ENCODE measurements around the gene SOWAHB.
A peak's percentile ranks its signal among the peaks of the same experiment; 100 is the strongest.

SOWAHB gene

GRCh38 chr4:76909711-76910110 is 11.8 kb upstream of the SOWAHB start:
- H3K4me3 ChIP-seq (ENCODE audit: low read depth, low read length) = no peak overlapping the region
- no peak for DNase-seq (ENCODE audit: low read depth, low spot score)
- in situ Hi-C loops (cut with HindIII; ENCODE audit: low sequenced_read_pairs) = no loop called here
- no peak for TF ChIP-seq CTCF (IDR thresholded peaks at IDR 0.05; ENCODE audit: low read depth, low read length)

GRCh38 chr4:76905521-76905920 is 7.6 kb upstream of the SOWAHB start:
- in situ Hi-C loops (cut with HindIII; ENCODE audit: low sequenced_read_pairs) = no loop called here
- H3K4me3 ChIP-seq (ENCODE audit: low read depth, low read length) = no peak overlapping the region
- TF ChIP-seq CTCF (IDR thresholded peaks at IDR 0.05; ENCODE audit: low read depth, low read length) = no peak
- peak; percentile 65 for DNase-seq (ENCODE audit: low read depth, low spot score)

- in situ Hi-C loops (cut with HindIII; ENCODE audit: low sequenced_read_pairs) = no loop called here
- no peak overlapping the region for H3K4me3 ChIP-seq (ENCODE audit: low read depth, low read length)
- no peak for TF ChIP-seq CTCF (IDR thresholded peaks at IDR 0.05; ENCODE audit: low read depth, low read length)
These were observed 6.8 kb upstream of the SOWAHB start for GRCh38 chr4:76904646-76905190.

GRCh38 chr4:76902233-76902890 is 4.4 kb upstream of the SOWAHB start:
- in situ Hi-C loops (cut with HindIII; ENCODE audit: low sequenced_read_pairs) = no loop called here
- no peak for DNase-seq (ENCODE audit: low read depth, low spot score)
- TF ChIP-seq CTCF (IDR thresholded peaks at IDR 0.05; ENCODE audit: low read depth, low read length) = no peak

More at GRCh38 chr4:76904646-76905190, 6.8 kb upstream of the SOWAHB start:
- no peak for DNase-seq (ENCODE audit: low read depth, low spot score)

GRCh38 chr4:76898949-76899645 is 1.2 kb upstream of the SOWAHB start:
- in situ Hi-C loops (cut with HindIII; ENCODE audit: low sequenced_read_pairs) = no loop called here
- no peak for DNase-seq (ENCODE audit: low read depth, low spot score)
- H3K4me3 ChIP-seq (ENCODE audit: low read depth, low read length) = no peak overlapping the region
- TF ChIP-seq CTCF (IDR thresholded peaks at IDR 0.05; ENCODE audit: low read depth, low read length) = no peak

More at GRCh38 chr4:76902233-76902890, 4.4 kb upstream of the SOWAHB start:
- no peak overlapping the region for H3K4me3 ChIP-seq (ENCODE audit: low read depth, low read length)

- DNase-seq (ENCODE audit: low read depth, low spot score) = no peak
- no peak for TF ChIP-seq CTCF (IDR thresholded peaks at IDR 0.05; ENCODE audit: low read depth, low read length)
- peak overlapping the region; percentile 39 for H3K4me3 ChIP-seq (ENCODE audit: low read depth, low read length)
- in situ Hi-C loops (cut with HindIII; ENCODE audit: low sequenced_read_pairs) = no loop called here
These were observed 395 bp upstream of the SOWAHB start for GRCh38 chr4:76898385-76898692.

All from astrocyte of the spinal cord (primary cell).